K562 (cell line): Measurements from ENCODE around the gene PLEKHG5. TPM values are rescaled to one million over a fixed set of nuclear protein-coding genes. Genes with fewer than 3 reads are reported as not detected.
A peak's percentile ranks its signal among the peaks of the same experiment; 100 is the strongest.

Experiments used
- ATAC-seq: fragments of 200-7000 bp; cut with Tn5 transposase; 3 replicates; pipeline ENCODE4 v1.9.1; 2020; ENCODE audit warnings: moderate library complexity
- BruUV-seq: library from RNA; stranded (reverse); fragments of 400-500 nt; replicated peaks from 2 replicates; lab custom pipeline; 2021; lab: Mats Ljungman, UMichigan
- CTCF ChIA-PET: fragments of 300-600 bp; formaldehyde crosslinking; extraction: SDS; loops from one replicate; lab custom pipeline; 2021; ENCODE audit warnings: low intra/inter-chr PET ratio; lab: Yijun Ruan, JAX
- POLR2A ChIA-PET: fragments of 300-600, 350-650 bp; sonication (Branson Sonifier 250); formaldehyde crosslinking; extraction: SDS; loops from one replicate; lab custom pipeline; 2021; ENCODE audit warnings: antibody characterized with exemption, inconsistent platforms; lab: Yijun Ruan, JAX
- DNase-seq, 4 experiments: peaks; one replicate each; pipeline versions ENCODE4 v3.0.0 to v3.0.0-alpha.2; 2011 to 2018; ENCODE audit warnings: low spot score in 3 of 4, mixed read lengths in 3 of 4; ENCODE audit errors: extremely low read depth in 1 of 4
- FAIRE-seq: peaks from 2 replicates; lab custom pipeline; 2011; peaks lifted over from hg19 to GRCh38; lab: Jason Lieb, UNC
- H2AFZ ChIP-seq: 2 replicates; pipeline ENCODE4 v1.6.0; 2011; ENCODE audit warnings: low read depth, low read length, control low read depth, inconsistent platforms
- H3K27ac ChIP-seq: fragments of 200-600 bp; 3 replicates; pipeline ENCODE4 v1.8.0; 2011; ENCODE audit warnings: low read depth, mild to moderate bottlenecking, control low read depth, inconsistent platforms, low read length, moderate library complexity, mixed read lengths; ENCODE audit errors: extremely low read depth
- H3K27me3 ChIP-seq, 2 experiments: fragments of 300-600 bp in 1 of 2; 2 replicates in 1 of 2; 3 replicates in 1 of 2; pipeline versions ENCODE4 v1.6.0 to v1.8.0; 2011; ENCODE audit warnings: inconsistent platforms in 2 of 2, low read length in 2 of 2, mild to moderate bottlenecking in 1 of 2, mixed read lengths in 1 of 2, moderate library complexity in 1 of 2; ENCODE audit not compliant: control insufficient read depth in 2 of 2, insufficient read depth in 2 of 2
- H3K36me3 ChIP-seq: fragments of 300-600 bp; 3 replicates; pipeline ENCODE4 v1.8.0; 2011; ENCODE audit warnings: mild to moderate bottlenecking, low read length, inconsistent platforms; ENCODE audit not compliant: control insufficient read depth, insufficient read depth
- H3K4me1 ChIP-seq, 2 experiments: fragments of 200-600 bp in 1 of 2; replicated peaks in 1 of 2; 2 replicates in 1 of 2; 3 replicates in 1 of 2; pipeline versions ENCODE4 v1.5.1 to v1.8.0; 2011; ENCODE audit warnings: inconsistent platforms in 2 of 2, low read length in 2 of 2, mild to moderate bottlenecking in 1 of 2, mixed read lengths in 1 of 2, moderate library complexity in 1 of 2; ENCODE audit not compliant: control insufficient read depth in 2 of 2, insufficient read depth in 2 of 2
- H3K4me2 ChIP-seq: 2 replicates; pipeline ENCODE4 v1.6.1; 2011; ENCODE audit warnings: low read length, control low read depth, inconsistent platforms, mixed read lengths; ENCODE audit not compliant: insufficient read depth
- H3K4me3 ChIP-seq: fragments of 200-600 bp; sonication (generic), shearing (Covaris generic); 2 replicates; pipeline ENCODE4 v1.5.1; 2016; ENCODE audit warnings: control low read depth, inconsistent platforms
- H3K79me2 ChIP-seq: fragments of 200-600 bp; 3 replicates; pipeline ENCODE4 v1.8.0; 2011; ENCODE audit warnings: low read length, inconsistent platforms; ENCODE audit not compliant: control insufficient read depth, insufficient read depth
- H3K9ac ChIP-seq, 2 experiments: 2 replicates each; pipeline versions ENCODE4 v1.6.0 to v1.6.1; 2011; ENCODE audit warnings: low read depth in 2 of 2, low read length in 2 of 2, control low read depth in 1 of 2, inconsistent platforms in 1 of 2, mild to moderate bottlenecking in 1 of 2, mixed read lengths in 1 of 2; ENCODE audit not compliant: insufficient read depth in 1 of 2
- H3K9me1 ChIP-seq: one replicate; pipeline ENCODE4 v1.6.0; 2011; ENCODE audit warnings: inconsistent platforms, mild to moderate bottlenecking, low read length, moderate library complexity; ENCODE audit not compliant: control insufficient read depth, insufficient read depth
- H3K9me3 ChIP-seq: replicated peaks from 2 replicates; pipeline ENCODE4 v1.5.1; 2011; ENCODE audit warnings: low read depth, low read length, inconsistent platforms; ENCODE audit not compliant: control insufficient read depth, insufficient read depth
- H4K20me1 ChIP-seq: replicated peaks from 2 replicates; pipeline ENCODE4 v1.6.1; 2011; ENCODE audit warnings: low read length, inconsistent platforms, mixed read lengths; ENCODE audit not compliant: control insufficient read depth, insufficient read depth
- BRCA1 ChIP-seq, 2 experiments: fragments of 450-650 bp in 1 of 2; sonication (generic) in 1 of 2; formaldehyde crosslinking in 1 of 2; IDR thresholded peaks; 2 replicates each; pipeline versions ENCODE4 v1.5.0 to v1.6.1; 2017 to 2020; ENCODE audit warnings: mild to moderate bottlenecking in 1 of 2, missing genetic modification reagents in 1 of 2
- MCM3 ChIP-seq: fragments of 450-650 bp; IDR thresholded peaks from 2 replicates; pipeline ENCODE4 v1.6.1; 2016
- SREBF1 ChIP-seq: fragments of 150-350 bp; IDR thresholded peaks from 2 replicates; pipeline ENCODE4 v1.6.1; 2014; ENCODE audit warnings: antibody characterized with exemption, low read depth, low read length, borderline replicate concordance
- TFAP4 ChIP-seq: sonication (generic); formaldehyde crosslinking; IDR thresholded peaks from 2 replicates; pipeline ENCODE4 v1.8.0; 2022; ENCODE audit warnings: missing genetic modification reagents, mild to moderate bottlenecking, moderate library complexity, borderline replicate concordance
- ZC3H8 ChIP-seq: fragments of 450-650 bp; IDR thresholded peaks from 2 replicates; pipeline ENCODE4 v1.6.1; 2017
- WGBS: fragments of 100-300 bp; shearing (Covaris generic); methylation state at CpG from one replicate; pipeline ENCODE4 v1.1.6; 2016; ENCODE audit warnings: low coverage, mixed read lengths; ENCODE audit not compliant: insufficient coverage; ENCODE audit errors: missing lambda C conversion rate; 5-methylcytosine and 5-hydroxymethylcytosine counted together
- in situ Hi-C: fragments of 300-500 bp; cut with MboI; formaldehyde crosslinking; loops from 4 replicates; pipeline ENCODE4 v1.15.0; 2018; ENCODE audit warnings: inconsistent platforms, mixed read lengths
- intact Hi-C: fragments of 100-400 bp; cut with micrococcal nuclease; formaldehyde crosslinking; loops from 2 replicates; pipeline ENCODE4 v1.14.2; 2022
- polyA plus RNA-seq, 8 experiments: library from polyadenylated mRNA; depleted of rRNA in 4 of 8; stranded (reverse) in 5 of 8; unstranded in 3 of 8; fragments of >200 nt; fragmentation: Nextera tagmentation in 2 of 8; fragmentation: Illumina TruSeq in 1 of 8; extraction: Ambion mirVana in 2 of 8; extraction: Trizol in 1 of 8; gene quantifications; 2 replicates each; pipeline versions ENCODE4 v1.2.1 to v1.2.3, GENCODE V29; 2011 to 2014; ENCODE audit warnings: inconsistent platforms in 1 of 8, missing spikeins in 1 of 8
- total RNA-seq, 7 experiments: library from RNA; depleted of rRNA in 6 of 7; stranded (reverse); fragments of >200 nt in 6 of 7; fragmentation: Illumina TruSeq in 2 of 7; extraction: Trizol in 2 of 7; gene quantifications; 2 replicates each; pipeline versions ENCODE4 v1.2.1 to v1.2.3, GENCODE V29; 2011 to 2021; ENCODE audit warnings: low replicate concordance in 1 of 7

PLEKHG5 gene
- total and polyA plus RNA-seq, 9 of the 15 experiments (the other 6 are each of a cell fraction or from before 2014, with no cell fraction given) = 0.04 to 0.29 (median 0.09) TPM; not detected in 3

DNA sequence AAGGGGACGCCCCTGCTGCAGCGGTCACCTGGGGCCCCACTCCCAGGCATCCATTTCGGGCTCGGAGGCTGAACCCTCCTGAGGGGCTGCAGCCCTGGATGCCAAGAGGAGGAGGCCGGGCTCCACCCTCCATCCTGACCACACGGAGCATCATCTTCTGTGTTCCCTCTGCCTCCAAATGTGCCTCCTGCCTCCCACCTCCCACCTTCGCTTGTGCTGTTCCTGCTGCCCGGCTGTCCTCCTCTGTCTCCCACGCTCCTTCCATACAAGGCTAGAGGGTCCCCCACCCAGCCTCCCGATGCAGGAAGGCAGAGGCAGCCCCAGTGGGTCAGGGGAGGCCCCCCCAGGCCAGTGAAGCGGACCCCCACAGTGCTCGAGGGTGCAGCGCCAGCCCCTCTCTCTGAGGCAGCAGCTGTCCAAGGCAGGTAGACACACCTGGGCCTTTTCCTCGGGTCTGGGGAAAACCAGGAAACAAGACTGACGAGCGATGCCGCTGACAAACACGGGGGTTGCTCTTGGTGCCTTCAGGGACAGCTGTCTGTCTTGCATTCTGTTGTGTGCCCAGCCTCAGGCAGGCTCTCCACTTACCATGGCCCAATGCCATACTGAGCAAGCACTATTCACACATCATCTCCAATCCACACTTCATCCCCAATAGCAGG, 16.8 kb upstream of the PLEKHG5 start:
- no peak overlapping the region for H3K4me3 ChIP-seq
- in situ Hi-C loops (no loop called here), intact Hi-C loops (no loop called here)
- DNase-seq (no peak), FAIRE-seq (peak; percentile 72), ATAC-seq (no peak; the same call in 2 of the 3 replicates)
- peaks cover 0 to 58% of the 10 kb centered on the region in 2 experiments; a peak in 2 of 5 replicates for H3K4me1 ChIP-seq
- H3K4me2 ChIP-seq = no peak overlapping the region
- ChIA-PET POLR2A (interaction anchor here (0.8 to 1.4 kb wide), 4 partner anchors 13 to 27 kb away, joined by 3 to 8 read pairs (median 4); no protein-coding TSS in a partner anchor), CTCF (no interaction called here)
- no peaks in the 10 kb centered on the region for H3K79me2 ChIP-seq
- H3K9me1 ChIP-seq = no peaks in the 10 kb centered on the region
- TF ChIP-seq SREBF1 (no peak), MCM3 (no peak), BRCA1 (IDR thresholded peaks at IDR 0.05) (no peak), BRCA1 (CRISPR knock-in tag; IDR thresholded peaks at IDR 0.05) (0 out of 2 replicates have a peak, but pooled peaks have one; percentile 16), TFAP4 (peak; percentile 23; the same call in 1 of the 2 replicates), ZC3H8 (no peak)
- H3K9me3 ChIP-seq = no peaks in the 10 kb centered on the region
- BruUV-seq = no TSS peak
- H2AFZ ChIP-seq = no peak overlapping the region
- H3K27me3 ChIP-seq = peaks cover 60 to 97% of the 10 kb centered on the region in 2 experiments
- H3K9ac ChIP-seq = no peak overlapping the region
- peaks cover 24% of the 10 kb centered on the region; the same call in 1 of the 2 replicates for H4K20me1 ChIP-seq
- no peak overlapping the region for H3K27ac ChIP-seq
- whole genome bisulfite sequencing = 2% methylated on average over 18 of the region's 18 CpGs
- no peaks in the 10 kb centered on the region for H3K36me3 ChIP-seq
